NB4 (cell line): ENCODE measurements around the gene TFE3.

Experiments used
- DNase-seq: peaks from one replicate; pipeline ENCODE4 v3.0.0; 2010; ENCODE audit warnings: low read depth
- H3K4me3 ChIP-seq: one replicate; pipeline ENCODE4 v1.5.1; 2011; ENCODE audit warnings: mild to moderate bottlenecking, low read depth, low read length, moderate library complexity
- MYC ChIP-seq: IDR thresholded peaks from 2 replicates; pipeline ENCODE4 v1.6.1; 2011; ENCODE audit warnings: low read depth, low read length
- POLR2A ChIP-seq: IDR thresholded peaks from 2 replicates; pipeline ENCODE4 v1.6.1; 2011; ENCODE audit warnings: mild to moderate bottlenecking; ENCODE audit not compliant: insufficient read length; ENCODE audit errors: extremely low read depth
- TF ChIP-seq, protein P1 (sequence below): IDR thresholded peaks from one replicate; pipeline ENCODE4 v1.5.1; 2012; ENCODE audit warnings: low read depth, low read length
- TF ChIP-seq, protein P2 (sequence below): IDR thresholded peaks from 2 replicates; pipeline ENCODE4 v1.6.1; 2011; ENCODE audit warnings: low read depth, low read length

Gene TFE3

DNA sequence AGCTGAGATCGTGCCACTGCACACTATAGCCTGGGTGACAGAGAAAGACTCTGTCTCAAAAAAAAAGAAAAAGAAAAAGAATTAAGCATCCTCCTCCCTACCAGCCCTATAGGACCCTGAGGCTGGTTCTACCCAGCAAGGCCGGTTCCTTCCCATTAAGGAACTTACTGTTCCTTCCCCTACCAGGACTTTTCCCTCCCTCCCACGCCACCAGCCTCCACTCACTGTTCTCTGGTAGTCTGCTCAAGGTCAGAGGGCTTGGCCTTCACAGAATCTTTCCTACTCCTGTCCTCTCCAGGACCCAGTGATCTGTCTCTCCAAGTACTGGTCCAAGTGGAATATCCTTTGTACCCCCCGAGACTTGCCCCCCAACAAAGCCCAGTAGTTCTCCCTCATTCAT, 42.5 kb downstream of the TFE3 start:
- no peak for DNase-seq
- H3K4me3 ChIP-seq: peak overlapping the region; percentile 97
- TF ChIP-seq, protein P1, sequence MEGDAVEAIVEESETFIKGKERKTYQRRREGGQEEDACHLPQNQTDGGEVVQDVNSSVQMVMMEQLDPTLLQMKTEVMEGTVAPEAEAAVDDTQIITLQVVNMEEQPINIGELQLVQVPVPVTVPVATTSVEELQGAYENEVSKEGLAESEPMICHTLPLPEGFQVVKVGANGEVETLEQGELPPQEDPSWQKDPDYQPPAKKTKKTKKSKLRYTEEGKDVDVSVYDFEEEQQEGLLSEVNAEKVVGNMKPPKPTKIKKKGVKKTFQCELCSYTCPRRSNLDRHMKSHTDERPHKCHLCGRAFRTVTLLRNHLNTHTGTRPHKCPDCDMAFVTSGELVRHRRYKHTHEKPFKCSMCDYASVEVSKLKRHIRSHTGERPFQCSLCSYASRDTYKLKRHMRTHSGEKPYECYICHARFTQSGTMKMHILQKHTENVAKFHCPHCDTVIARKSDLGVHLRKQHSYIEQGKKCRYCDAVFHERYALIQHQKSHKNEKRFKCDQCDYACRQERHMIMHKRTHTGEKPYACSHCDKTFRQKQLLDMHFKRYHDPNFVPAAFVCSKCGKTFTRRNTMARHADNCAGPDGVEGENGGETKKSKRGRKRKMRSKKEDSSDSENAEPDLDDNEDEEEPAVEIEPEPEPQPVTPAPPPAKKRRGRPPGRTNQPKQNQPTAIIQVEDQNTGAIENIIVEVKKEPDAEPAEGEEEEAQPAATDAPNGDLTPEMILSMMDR: no peak
- TF ChIP-seq, protein P2, sequence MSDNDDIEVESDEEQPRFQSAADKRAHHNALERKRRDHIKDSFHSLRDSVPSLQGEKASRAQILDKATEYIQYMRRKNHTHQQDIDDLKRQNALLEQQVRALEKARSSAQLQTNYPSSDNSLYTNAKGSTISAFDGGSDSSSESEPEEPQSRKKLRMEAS: no peak
- TF ChIP-seq POLR2A: no peak

DNA sequence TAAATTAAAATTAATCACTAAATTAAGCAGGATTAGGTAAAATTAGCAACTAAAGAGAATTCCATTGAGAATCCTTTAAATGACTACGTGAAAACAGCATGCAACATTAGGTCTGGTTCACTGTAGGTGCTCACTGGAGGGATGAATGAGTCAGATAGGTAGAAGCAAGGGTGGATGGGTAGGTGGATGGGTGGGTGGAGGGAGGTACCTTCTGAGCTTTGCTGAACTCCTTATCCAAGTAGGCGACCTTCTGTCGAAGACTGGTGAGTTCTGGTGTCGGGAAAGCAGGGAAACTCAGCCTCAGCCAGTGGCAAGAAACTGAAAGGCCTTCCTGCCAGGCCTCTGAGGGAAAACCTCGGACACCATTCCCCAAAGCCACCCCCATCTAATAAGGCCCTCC, 44.1 kb downstream of the TFE3 start:
- no peak for TF ChIP-seq MYC
- TF ChIP-seq, protein P2: no peak
- no peak overlapping the region for H3K4me3 ChIP-seq
- no peak for DNase-seq

DNA sequence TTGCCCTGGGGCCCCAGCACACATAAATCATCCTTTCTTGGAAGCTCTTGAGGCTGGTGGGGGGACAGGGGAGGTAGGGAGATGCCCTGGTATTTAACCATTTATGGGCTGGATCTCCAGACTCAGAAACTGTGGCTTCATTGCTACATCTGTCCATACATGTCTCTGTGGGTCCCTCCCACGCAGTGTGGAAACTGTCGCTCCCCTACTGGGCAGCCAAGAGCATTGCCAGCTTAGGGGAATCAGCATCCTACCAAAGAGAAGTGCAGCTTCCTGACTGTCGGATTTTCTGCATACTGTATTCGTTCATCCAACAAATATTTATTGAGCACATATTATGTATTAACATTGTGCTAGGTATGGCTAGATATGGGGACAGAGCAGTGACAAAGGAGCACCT, 44.8 kb downstream of the TFE3 start:
- H3K4me3 ChIP-seq: no peak overlapping the region
- no peak for TF ChIP-seq POLR2A
- TF ChIP-seq, protein P2: no peak
- TF ChIP-seq MYC: no peak
- TF ChIP-seq, protein P1: peak; percentile 33
- DNase-seq: peak; percentile 66

DNA sequence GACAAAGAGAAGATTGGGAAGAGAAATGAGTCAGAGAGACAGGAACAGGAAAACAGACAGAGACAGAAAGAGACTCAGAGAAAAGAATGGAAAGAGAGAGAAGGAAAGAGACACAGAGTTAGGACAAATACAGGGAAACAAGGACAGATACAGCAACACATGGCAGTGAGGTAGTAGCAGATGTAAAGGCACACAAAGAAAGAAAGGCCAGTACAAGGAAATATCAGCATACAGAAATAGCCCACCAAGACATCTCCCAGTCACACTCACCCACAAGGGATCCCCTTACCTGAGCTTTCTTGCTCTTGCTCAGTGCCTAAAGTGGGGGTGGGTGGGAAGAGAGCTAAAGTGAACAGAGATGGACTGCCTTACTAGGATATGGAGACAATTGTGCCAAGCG, 45.3 kb downstream of the TFE3 start:
- DNase-seq: no peak
- no peak for TF ChIP-seq POLR2A
- TF ChIP-seq, protein P2: no peak
- TF ChIP-seq, protein P1: no peak
- no peak for TF ChIP-seq MYC
- no peak overlapping the region for H3K4me3 ChIP-seq

DNA sequence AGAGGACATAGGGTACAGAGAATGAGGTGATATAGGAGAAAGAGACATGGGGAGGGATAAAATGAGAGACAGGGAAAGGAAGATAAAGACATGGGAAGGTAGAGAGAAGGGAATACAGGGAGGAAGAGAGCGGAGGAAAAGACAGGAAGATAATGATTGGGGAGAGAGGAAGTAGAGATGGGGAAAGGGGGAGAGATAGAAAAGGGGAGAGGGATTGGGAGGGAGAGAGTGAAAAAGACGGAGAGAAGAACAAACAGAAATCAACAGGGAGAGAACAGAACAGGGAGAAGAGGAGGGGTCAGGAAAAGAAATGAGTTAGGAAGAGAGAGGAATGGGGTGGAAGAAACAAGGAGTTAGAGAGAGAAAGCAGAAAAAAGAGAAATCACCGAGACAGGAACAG, 45.7 kb downstream of the TFE3 start:
- no peak for TF ChIP-seq POLR2A
- TF ChIP-seq, protein P1: no peak
- TF ChIP-seq MYC: no peak
- TF ChIP-seq, protein P2: no peak
- no peak overlapping the region for H3K4me3 ChIP-seq
- no peak for DNase-seq

DNA sequence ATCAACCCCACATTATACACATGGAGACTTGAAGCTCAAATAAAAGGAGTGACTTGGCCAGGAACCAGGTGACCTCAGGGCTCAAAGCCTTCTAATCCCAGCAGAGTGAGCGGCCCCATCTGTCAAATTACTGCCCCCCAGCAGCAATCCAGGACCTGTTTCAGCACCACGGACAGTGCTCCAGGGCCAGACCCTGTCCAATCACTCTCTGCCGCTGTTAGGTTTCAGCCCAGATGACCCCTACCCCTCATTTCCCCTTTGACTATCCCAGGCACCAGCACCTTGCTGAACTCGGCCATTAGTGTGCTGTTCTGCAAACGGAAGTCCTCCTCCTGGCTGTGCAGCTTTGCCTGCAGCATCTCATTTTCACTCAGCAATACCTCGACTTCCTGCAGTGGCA, 46.2 kb downstream of the TFE3 start:
- DNase-seq: peak; percentile 24
- no peak overlapping the region for H3K4me3 ChIP-seq
- TF ChIP-seq, protein P1: no peak
- TF ChIP-seq POLR2A (no peak), MYC (no peak)
- TF ChIP-seq, protein P2: no peak
